HG02610 (cell line): ENCODE measurements around the gene SNX25.
"Not testable (repeated sequence)": the region's sequence is repeated elsewhere in the genome, so short reads cannot be mapped to it uniquely, and the experiment has no call there.

Experiments
- ATAC-seq: cut with Tn5 transposase; IDR thresholded peaks from one replicate; pipeline ENCODE4 v1.9.1; 2021; ENCODE audit warnings: mild to moderate bottlenecking, moderate library complexity; ENCODE audit not compliant: unreplicated experiment

The SNX25 gene

DNA sequence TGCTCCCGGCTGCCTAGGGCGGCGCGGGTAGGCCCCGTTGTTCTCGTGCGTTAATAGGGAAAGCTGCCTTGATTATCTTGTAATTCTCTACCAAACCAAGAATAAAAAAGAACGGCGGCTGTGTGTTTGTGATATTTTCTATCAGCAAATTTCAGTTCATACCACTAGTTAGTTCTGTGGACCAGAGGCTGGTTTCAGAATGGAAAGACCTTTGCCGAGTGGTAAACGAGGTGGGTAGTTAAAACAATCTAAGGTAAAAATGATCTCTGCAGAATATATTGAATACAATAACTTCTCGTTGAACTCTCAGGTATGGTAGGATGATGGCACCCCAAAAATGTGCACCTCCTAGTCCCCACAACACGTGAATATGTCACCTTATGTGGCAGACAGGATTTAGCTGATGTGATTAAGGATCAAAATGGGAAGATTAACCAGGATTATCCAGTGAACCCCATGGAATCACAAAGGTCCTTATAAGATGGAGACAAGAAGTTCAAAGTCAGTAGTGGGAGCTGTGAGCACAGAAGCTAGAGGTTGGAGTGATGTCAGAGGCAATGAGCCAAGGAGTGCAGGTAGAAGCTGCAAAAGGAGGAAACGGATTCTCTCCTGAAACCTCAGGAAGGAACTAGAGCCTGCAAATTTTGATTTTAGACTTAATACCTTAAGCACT is 5.0 kb upstream of the SNX25 start:
- ATAC-seq: no peak

- ATAC-seq: not testable (repeated sequence)
These were observed 4.3 kb upstream of the SNX25 start for GRCh38 chr4:185205073-185205472.

DNA sequence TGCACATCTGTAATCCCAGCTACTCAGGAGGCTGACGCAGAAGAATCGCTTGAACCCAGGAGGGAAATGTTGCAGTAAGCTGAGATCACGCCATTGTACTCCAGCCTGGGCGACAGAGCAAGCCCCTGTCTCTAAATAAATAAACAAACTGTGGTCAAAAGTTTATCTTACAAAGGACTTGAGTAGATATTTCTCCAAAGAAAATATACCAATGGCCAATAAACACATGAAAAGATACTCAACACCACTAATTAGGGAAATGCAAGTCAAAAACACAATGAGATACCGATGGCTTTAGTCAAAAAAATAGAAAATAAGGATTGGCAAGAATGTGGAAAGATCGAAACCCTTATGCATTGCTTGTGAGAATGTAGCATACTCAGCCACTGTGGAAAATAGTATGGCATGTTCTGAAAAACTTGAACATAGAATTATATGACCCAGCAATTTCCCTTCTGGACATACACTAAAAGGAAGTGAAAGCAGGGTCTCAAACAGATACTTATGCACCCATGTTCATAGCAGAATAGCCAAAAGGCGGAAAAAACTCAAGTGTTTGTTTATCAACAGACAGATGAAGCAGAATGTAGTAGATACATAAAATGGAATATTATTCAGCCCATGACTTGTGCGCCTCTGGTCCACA is 3.6 kb upstream of the SNX25 start:
- ATAC-seq: no peak

- ATAC-seq: no peak
These were observed 1.9 kb upstream of the SNX25 start for GRCh38 chr4:185207466-185207865.

DNA sequence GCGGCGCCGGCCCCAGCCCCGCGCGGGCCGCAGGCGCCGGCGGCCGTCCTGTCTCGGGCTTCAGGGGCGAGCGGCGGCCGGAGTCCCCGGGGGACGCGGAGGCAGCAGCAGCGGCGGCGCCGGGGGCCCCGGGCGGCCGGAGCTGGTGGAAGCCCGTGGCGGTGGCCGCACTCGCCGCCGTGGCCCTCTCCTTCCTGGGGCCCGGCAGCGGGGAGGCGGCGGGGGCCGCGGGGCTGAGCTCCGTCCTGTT is 379 bp downstream of the SNX25 start:
- ATAC-seq: peak; percentile 13

- ATAC-seq: peak; percentile 12
These were observed 944 bp downstream of the SNX25 start for GRCh38 chr4:185210102-185210981.

DNA sequence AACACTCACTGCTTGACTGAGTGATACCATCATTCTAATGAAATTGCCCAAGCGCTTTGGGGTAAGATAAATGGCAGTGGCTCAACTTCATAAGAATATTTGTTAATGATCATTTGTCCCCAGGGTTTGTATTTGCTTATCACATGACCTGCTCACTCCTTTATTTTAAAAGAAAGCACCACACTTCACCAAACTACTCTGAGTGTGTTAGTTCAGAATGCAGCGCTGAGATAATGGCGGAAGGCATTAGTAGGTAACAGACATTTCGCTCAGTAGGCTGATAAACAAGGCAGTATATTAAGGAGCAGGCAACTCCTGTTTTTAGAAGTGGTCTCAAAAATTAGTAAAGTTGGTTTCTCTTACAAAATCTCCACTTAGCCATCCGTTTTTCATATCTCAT is 1.6 kb downstream of the SNX25 start:
- no peak for ATAC-seq

DNA sequence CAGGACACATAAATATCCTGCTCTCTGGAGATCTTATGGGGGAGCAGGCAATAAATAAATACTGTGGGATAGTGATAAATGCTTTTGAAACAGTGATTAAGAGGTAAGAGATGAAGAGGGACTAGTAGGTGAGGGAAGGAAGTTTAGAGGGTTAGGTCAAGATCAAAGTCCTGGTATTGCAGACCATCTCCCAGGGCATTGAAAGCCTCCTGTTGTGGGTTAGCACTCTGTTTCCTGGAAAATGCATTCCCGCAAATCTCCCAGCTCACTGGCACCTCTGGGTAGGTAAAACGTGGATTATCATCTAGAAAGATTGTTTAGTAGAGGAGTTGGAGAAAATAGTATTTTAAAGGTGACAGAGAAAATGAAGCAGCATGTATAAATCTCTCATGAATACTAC is 2.2 kb downstream of the SNX25 start:
- ATAC-seq: no peak

GRCh38 chr4:185212581-185212980 is 3.2 kb downstream of the SNX25 start:
- ATAC-seq: no peak

- peak; percentile 41 for ATAC-seq
These were observed 4.5 kb downstream of the SNX25 start for GRCh38 chr4:185213877-185214276.

- ATAC-seq: no peak
These were observed 5.9 kb downstream of the SNX25 start for GRCh38 chr4:185215261-185215660.

DNA sequence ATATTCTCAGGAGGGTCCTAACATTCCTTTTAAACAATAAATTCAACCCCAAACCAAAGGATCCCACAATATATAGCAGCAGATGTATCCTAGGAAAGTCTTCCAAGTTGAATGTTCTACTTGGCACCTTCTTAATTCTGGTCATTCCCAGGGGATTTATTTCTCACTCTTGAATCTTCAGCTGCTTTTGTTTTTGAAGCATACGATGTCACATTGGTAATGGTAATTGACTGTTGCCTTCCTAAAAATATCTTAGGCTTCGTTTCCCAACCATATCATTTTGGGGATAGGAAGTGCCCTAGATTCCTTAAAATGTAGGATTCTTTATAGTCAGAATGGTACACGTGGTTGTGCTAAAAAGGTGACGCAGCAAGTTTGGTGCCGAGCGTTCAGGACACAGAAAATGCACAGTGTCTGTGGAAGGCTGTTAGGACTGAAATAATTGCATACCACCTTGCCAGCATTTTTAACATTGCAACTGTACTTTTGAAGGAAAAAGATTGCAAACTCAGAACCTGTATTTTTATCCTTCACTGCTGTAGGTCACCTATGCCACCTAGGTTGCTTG is 8.1 kb downstream of the SNX25 start:
- ATAC-seq: no peak

GRCh38 chr4:185218312-185218711 is 8.9 kb downstream of the SNX25 start:
- no peak for ATAC-seq

DNA sequence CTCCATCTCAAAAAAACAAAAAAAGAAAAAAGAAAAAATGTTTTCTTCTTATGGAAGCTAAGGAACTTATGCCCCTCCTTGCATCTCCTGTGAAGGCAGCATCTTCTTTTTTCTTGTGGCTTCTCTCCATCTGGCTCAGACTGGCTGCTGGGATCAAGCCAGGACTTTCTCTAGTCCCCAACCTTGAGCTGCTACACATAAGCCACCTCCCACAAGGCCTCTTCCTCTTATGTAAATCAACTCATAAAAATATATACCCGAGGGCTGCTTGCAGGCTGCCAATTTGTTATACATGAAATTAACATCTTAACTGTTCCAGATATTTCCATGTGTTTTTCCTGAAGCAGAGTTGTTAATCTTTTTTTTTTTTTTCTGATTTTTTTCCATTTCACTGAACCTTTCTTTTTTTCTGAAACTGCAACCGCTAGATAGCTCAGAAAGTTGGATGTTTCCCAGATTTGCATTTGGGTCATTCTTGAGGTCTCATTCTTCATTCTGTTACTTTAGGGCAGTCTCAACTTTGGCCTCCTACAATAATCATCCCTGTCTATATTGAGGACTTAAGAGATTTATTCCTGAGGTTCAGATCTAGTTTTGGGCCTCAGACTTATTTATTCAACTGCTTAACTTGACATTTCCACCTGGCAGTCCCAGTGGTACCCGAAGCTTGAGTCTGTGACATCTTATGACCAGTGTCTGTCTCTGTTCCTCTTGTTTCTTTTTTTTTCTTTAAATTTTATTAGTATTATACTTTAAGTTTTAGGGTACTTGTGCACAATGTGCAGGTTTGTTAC is 10.3 kb downstream of the SNX25 start:
- peak; percentile 75 for ATAC-seq

DNA sequence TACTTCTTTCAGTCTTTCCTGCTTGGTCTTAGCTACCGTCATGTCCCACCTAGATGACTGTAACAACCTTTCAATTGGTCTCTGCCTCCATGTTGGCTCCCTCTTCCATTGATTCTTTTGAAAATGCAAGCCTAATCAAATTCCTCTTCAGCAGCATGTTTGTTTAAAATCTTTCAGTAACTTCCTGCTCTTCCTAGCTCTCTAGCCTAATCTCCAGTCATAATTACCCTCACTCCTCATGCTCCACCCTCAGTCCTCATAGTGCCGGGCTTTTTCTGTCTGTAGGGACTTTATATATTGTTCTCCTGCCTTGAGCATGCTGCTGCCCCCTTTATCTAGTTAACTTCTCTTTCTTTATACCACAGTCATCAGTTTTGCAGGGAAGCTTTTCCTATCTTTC is 12.1 kb downstream of the SNX25 start:
- ATAC-seq: no peak

DNA sequence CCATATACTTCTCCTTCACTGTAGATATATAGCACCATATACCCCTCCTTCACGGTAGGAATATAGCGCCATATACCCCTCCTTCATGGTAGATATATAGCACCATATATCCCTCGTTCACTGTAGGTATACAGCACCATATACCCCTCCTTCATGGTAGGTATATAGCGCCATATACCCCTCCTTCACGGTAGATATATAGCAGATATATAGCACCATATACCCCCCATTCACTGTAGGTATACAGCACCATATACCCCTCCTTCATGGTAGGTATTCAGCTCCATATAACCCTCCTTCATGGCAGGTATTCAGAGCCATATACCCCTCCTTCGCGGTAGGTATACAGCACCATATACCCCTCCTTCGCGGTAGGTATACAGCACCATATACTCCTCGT is 12.5 kb downstream of the SNX25 start:
- no peak for ATAC-seq

DNA sequence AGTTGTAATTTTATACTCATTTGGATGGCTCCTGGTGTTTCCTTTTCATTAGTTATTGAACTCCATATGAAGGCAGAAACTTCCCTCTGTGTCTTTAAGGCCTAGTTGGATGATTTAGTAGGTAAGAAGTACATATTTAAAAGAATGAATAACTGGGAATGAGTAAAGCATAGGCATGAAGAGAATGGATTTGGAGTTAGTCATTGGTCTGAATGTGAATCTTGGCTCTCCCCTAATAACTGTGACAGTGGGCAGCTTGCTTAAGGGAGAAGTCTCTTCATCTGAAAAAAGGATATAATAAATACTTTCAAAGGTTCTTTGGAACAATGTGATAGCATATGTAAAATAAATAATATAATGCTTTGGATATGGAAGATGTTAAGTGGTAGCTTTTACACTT is 13.2 kb downstream of the SNX25 start:
- no peak for ATAC-seq

DNA sequence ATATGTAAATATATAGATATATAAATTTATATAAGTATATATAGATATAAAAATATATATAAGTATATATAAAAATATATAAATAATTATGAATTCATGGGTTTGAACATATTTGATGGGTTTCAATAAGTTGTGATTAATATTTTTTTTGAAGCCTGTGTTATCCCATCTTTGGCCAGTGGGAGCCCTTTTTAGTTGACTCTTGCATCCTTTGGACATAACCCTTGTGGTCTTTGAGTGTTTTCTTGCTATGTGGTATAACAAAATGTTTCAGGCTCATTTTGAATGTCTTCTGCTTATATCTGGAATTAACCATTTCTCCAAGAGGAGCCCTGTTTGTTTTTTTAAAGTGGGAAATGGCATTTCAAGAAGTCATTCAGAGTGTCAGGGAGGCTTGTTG is 15.2 kb downstream of the SNX25 start:
- no peak for ATAC-seq

DNA sequence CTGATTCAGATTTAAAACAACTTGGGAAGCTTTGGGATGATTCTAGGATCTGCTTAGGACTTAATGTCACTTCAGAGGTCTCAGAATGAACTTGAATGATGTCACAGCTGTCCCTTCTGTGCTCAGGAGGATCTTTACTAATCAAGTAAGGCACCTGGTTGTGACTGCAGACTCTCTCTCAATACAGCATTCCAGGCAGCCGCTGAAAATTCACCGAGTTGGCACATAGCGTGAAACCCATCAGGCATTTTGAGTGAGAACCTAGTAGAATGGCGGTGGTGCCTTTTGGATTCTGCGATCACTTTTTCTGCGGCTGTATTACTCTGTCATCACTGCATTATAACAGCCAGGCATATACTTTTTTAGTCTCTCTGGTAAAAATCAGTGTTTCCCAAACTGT is 16.5 kb downstream of the SNX25 start:
- ATAC-seq: no peak

- ATAC-seq: no peak
These were observed 17.7 kb downstream of the SNX25 start for GRCh38 chr4:185227131-185227551.

GRCh38 chr4:185227713-185228278 is 18.4 kb downstream of the SNX25 start:
- ATAC-seq: no peak
